ENCODE data around the gene SYTL3.

SYTL3 gene

DNA sequence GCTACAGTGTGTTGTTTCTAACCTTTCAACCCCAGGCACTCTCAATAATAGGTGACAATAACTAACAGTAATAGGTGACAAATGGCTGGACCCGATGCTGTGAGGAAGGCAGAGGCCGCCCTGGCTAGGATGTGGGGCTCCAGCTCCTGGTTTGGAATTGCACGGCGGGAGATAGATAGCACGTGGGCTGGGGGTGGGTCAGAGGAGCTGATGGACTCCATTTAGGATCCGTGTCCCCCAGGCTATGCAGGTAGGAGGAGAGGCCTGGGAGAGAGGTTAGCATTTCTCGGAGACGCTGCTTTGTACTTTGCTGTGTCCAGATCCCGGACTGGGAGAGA is 107.9 kb downstream of the SYTL3 start:
- H3K4me1 ChIP-seq (ENCODE audit: control insufficient read depth in 2 of 2, insufficient read depth in 1 of 2, low read depth in 1 of 2, low read length in 2 of 2) = peaks cover 4 to 13% of the 10 kb centered on the region in 2 donors
- no peak overlapping the region for H3K27ac ChIP-seq (replicated peaks; ENCODE audit: low read length)
- no peak overlapping the region for H2BK120ac ChIP-seq (ENCODE audit: low read depth, low read length)
- no peak overlapping the region for H3K23ac ChIP-seq (ENCODE audit: low read depth, low read length, poor library complexity)
- no peak overlapping the region for H3K4me3 ChIP-seq (ENCODE audit: low read length in 2 of 2)
- H2BK15ac ChIP-seq (ENCODE audit: low read length) = peak overlapping the region; percentile 96
- peaks cover 1% of the 10 kb centered on the region for H3K79me1 ChIP-seq (ENCODE audit: low read depth, low read length)
- no peak overlapping the region for H2AK5ac ChIP-seq (ENCODE audit: low read depth, low read length)
- no peak overlapping the region for H3K4me2 ChIP-seq (ENCODE audit: insufficient read depth, low read length, poor library complexity, severe bottlenecking)
- H3K9me3 ChIP-seq (replicated peaks in 1 of 2; ENCODE audit: control insufficient read depth in 2 of 2, insufficient read depth in 1 of 2, low read depth in 1 of 2, low read length in 2 of 2) = no peaks in the 10 kb centered on the region
- DNase-seq (ENCODE audit: low spot score) = no peak
- no CpG with 5 or more reads among the region's 9 CpGs for WGBS, 2 donors (ENCODE audit: extremely low coverage in 2 of 2, insufficient read length in 2 of 2, insufficient replicate concordance in 1 of 2)
- no peak overlapping the region for H2BK12ac ChIP-seq (ENCODE audit: low read length)
- no peaks in the 10 kb centered on the region for H3K36me3 ChIP-seq (replicated peaks in 1 of 2; ENCODE audit: control insufficient read depth in 2 of 2, insufficient read depth in 2 of 2, low read length in 2 of 2)
- H4K91ac ChIP-seq (ENCODE audit: low read depth, low read length, poor library complexity) = peak overlapping the region; percentile 38
- H3K27me3 ChIP-seq (ENCODE audit: control insufficient read depth in 3 of 3, insufficient read depth in 3 of 3, low read depth in 1 of 3, low read length in 3 of 3) = no peaks in the 10 kb centered on the region
- no peak overlapping the region for H2AFZ ChIP-seq (ENCODE audit: low read length)
- peak overlapping the region; percentile 52 for H3K18ac ChIP-seq (ENCODE audit: low read length)
- no peak overlapping the region for H4K8ac ChIP-seq (ENCODE audit: low read depth, low read length)
- H3K14ac ChIP-seq (ENCODE audit: low read length) = no peak overlapping the region
- H3K9ac ChIP-seq (ENCODE audit: low read depth, low read length, poor library complexity) = no peak overlapping the region
- no peak overlapping the region for H2BK5ac ChIP-seq (ENCODE audit: low read length)
- H3K4ac ChIP-seq (ENCODE audit: low read length) = no peak overlapping the region

DNA sequence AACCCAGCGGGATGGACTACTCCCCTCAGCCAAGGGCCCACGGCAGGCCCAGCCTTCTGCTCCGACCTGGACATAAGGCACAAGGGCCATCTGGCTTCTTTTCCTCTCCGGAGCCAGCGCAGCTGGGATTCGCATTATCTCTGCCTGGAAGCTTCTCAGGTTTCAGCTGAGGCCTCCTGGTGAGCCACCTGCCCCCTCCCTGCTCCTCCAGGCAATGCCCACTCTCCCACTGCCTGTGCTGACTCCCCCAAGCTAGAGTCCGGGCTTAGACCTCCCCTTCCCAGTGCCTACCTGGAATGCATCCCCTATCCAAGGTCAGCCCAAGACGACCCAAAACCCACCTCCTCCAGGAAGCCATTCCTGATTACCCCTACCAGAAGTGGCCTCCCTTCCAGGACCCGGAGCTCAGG is 108.6 kb downstream of the SYTL3 start:
- Histone ChIP-seq H2AFZ (ENCODE audit: low read length) (no peak overlapping the region), H3K4me2 (ENCODE audit: insufficient read depth, low read length, poor library complexity, severe bottlenecking) (no peak overlapping the region), H3K4ac (ENCODE audit: low read length) (no peak overlapping the region), H3K4me1 (ENCODE audit: control insufficient read depth in 2 of 2, insufficient read depth in 1 of 2, low read depth in 1 of 2, low read length in 2 of 2) (peaks cover 4 to 13% of the 10 kb centered on the region in 2 donors), H3K23ac (ENCODE audit: low read depth, low read length, poor library complexity) (no peak overlapping the region), H3K79me1 (ENCODE audit: low read depth, low read length) (peaks cover 1% of the 10 kb centered on the region), H2BK120ac (ENCODE audit: low read depth, low read length) (no peak overlapping the region), H2BK15ac (ENCODE audit: low read length) (no peak overlapping the region), H2AK5ac (ENCODE audit: low read depth, low read length) (no peak overlapping the region), H4K91ac (ENCODE audit: low read depth, low read length, poor library complexity) (no peak overlapping the region), H2BK12ac (ENCODE audit: low read length) (no peak overlapping the region), H3K14ac (ENCODE audit: low read length) (no peak overlapping the region), H3K36me3 (replicated peaks in 1 of 2; ENCODE audit: control insufficient read depth in 2 of 2, insufficient read depth in 2 of 2, low read length in 2 of 2) (no peaks in the 10 kb centered on the region), H3K4me3 (ENCODE audit: low read length in 2 of 2) (no peak overlapping the region), H2BK5ac (ENCODE audit: low read length) (no peak overlapping the region), H3K27me3 (ENCODE audit: control insufficient read depth in 3 of 3, insufficient read depth in 3 of 3, low read depth in 1 of 3, low read length in 3 of 3) (no peaks in the 10 kb centered on the region), H3K9ac (ENCODE audit: low read depth, low read length, poor library complexity) (no peak overlapping the region), H3K18ac (ENCODE audit: low read length) (peak overlapping the region; percentile 84), H3K27ac (replicated peaks; ENCODE audit: low read length) (no peak overlapping the region), H4K8ac (ENCODE audit: low read depth, low read length) (no peak overlapping the region), H3K9me3 (replicated peaks in 1 of 2; ENCODE audit: control insufficient read depth in 2 of 2, insufficient read depth in 1 of 2, low read depth in 1 of 2, low read length in 2 of 2) (no peaks in the 10 kb centered on the region)
- DNase-seq (ENCODE audit: low spot score) = peak; percentile 14
- no CpG with 5 or more reads among the region's 9 CpGs for WGBS, 2 donors (ENCODE audit: extremely low coverage in 2 of 2, insufficient read length in 2 of 2, insufficient replicate concordance in 1 of 2)

DNA sequence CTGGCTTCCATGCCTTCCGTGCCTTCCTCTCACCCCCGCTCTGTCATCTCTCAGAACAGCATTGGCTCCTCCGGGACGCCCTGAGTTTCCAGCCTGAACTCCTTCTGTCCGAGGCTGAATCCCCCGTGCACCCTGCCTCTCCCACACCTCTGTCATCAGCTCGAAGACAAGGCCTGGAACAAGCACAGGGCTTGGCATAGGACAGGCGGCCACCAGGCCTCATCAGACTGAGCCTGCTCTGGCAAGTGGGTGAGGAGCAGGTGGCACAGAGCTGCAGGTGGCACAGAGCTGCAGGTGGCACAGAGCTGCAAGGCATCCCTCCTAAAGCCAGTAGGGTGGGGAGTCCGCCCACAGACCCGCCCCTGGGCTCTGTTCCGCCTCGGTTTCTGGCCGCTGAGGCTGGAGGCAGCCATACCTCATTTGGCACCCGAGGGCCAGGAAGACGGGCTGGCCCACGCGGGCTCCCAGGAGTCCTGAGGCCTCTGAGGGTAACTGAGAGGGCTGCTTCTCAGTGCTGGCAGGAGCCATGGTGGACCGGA is 109.2 kb downstream of the SYTL3 start:
- Histone ChIP-seq H2AK5ac (ENCODE audit: low read depth, low read length) (peak overlapping the region; percentile 76), H3K79me1 (ENCODE audit: low read depth, low read length) (peaks cover 1% of the 10 kb centered on the region), H2BK120ac (ENCODE audit: low read depth, low read length) (peak overlapping the region; percentile 0), H3K4me2 (ENCODE audit: insufficient read depth, low read length, poor library complexity, severe bottlenecking) (no peak overlapping the region), H3K23ac (ENCODE audit: low read depth, low read length, poor library complexity) (no peak overlapping the region), H3K18ac (ENCODE audit: low read length) (peak overlapping the region; percentile 84), H2BK5ac (ENCODE audit: low read length) (no peak overlapping the region), H2BK15ac (ENCODE audit: low read length) (peak overlapping the region; percentile 82), H3K14ac (ENCODE audit: low read length) (peak overlapping the region; percentile 47), H3K9me3 (replicated peaks in 1 of 2; ENCODE audit: control insufficient read depth in 2 of 2, insufficient read depth in 1 of 2, low read depth in 1 of 2, low read length in 2 of 2) (no peaks in the 10 kb centered on the region), H4K8ac (ENCODE audit: low read depth, low read length) (no peak overlapping the region), H3K27ac (replicated peaks; ENCODE audit: low read length) (no peak overlapping the region), H2AFZ (ENCODE audit: low read length) (no peak overlapping the region), H2BK12ac (ENCODE audit: low read length) (no peak overlapping the region), H3K27me3 (ENCODE audit: control insufficient read depth in 3 of 3, insufficient read depth in 3 of 3, low read depth in 1 of 3, low read length in 3 of 3) (no peaks in the 10 kb centered on the region), H3K4me3 (ENCODE audit: low read length in 2 of 2) (no peak overlapping the region), H3K36me3 (replicated peaks in 1 of 2; ENCODE audit: control insufficient read depth in 2 of 2, insufficient read depth in 2 of 2, low read length in 2 of 2) (peaks cover 0 to 3% of the 10 kb centered on the region in 2 donors), H4K91ac (ENCODE audit: low read depth, low read length, poor library complexity) (no peak overlapping the region), H3K4me1 (ENCODE audit: control insufficient read depth in 2 of 2, insufficient read depth in 1 of 2, low read depth in 1 of 2, low read length in 2 of 2) (peaks cover 4 to 13% of the 10 kb centered on the region in 2 donors), H3K4ac (ENCODE audit: low read length) (no peak overlapping the region), H3K9ac (ENCODE audit: low read depth, low read length, poor library complexity) (no peak overlapping the region)
- no peak for DNase-seq (ENCODE audit: low spot score)
- no CpG with 5 or more reads among the region's 18 CpGs for WGBS, 2 donors (ENCODE audit: extremely low coverage in 2 of 2, insufficient read length in 2 of 2, insufficient replicate concordance in 1 of 2)

DNA sequence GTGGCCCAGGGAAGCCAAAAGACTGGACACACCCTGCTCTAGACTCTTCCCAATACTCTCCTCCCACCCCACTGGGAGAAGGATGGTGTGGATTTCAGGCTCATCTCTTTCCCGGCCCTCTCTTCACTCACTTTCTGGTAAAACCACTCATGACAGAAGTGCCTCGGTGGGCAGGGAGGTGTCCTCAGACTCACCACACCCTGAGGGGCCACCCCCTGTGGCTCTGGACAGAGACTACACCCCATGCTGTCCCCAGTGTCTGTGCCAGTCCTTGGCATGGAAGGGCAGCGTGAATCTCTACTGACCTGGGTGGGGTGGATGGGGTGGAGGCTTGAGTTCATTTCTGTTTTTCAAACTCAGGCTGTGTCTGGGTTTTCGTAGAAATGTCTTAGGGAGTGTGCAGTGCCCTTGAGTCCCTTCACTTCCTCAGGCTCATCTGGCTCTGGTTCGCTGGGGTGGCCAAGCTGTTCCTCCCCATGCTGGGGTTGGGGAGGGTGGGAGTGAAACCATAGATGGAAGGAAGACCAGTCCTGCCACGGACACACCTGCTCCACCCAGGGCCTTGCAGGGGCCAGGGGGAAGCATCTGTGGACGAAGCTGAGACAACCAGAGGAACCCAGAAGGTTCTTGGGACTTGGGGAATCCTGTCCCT is 110.2 kb downstream of the SYTL3 start:
- no peak for DNase-seq (ENCODE audit: low spot score)
- H3K4me2 ChIP-seq (ENCODE audit: insufficient read depth, low read length, poor library complexity, severe bottlenecking) = no peak overlapping the region
- no peak overlapping the region for H2BK15ac ChIP-seq (ENCODE audit: low read length)
- peak overlapping the region; percentile 61 for H2AFZ ChIP-seq (ENCODE audit: low read length)
- peaks cover 3 to 14% of the 10 kb centered on the region in 2 donors for H3K36me3 ChIP-seq (replicated peaks in 1 of 2; ENCODE audit: control insufficient read depth in 2 of 2, insufficient read depth in 2 of 2, low read length in 2 of 2)
- H3K18ac ChIP-seq (ENCODE audit: low read length) = no peak overlapping the region
- no peak overlapping the region for H3K4me3 ChIP-seq (ENCODE audit: low read length in 2 of 2)
- no peak overlapping the region for H3K14ac ChIP-seq (ENCODE audit: low read length)
- WGBS, 2 donors (ENCODE audit: extremely low coverage in 2 of 2, insufficient read length in 2 of 2, insufficient replicate concordance in 1 of 2) = no CpG with 5 or more reads among the region's 7 CpGs
- no peak overlapping the region for H3K9ac ChIP-seq (ENCODE audit: low read depth, low read length, poor library complexity)
- H2AK5ac ChIP-seq (ENCODE audit: low read depth, low read length) = no peak overlapping the region
- no peak overlapping the region for H2BK12ac ChIP-seq (ENCODE audit: low read length)
- peaks cover 1% of the 10 kb centered on the region for H3K79me1 ChIP-seq (ENCODE audit: low read depth, low read length)
- no peaks in the 10 kb centered on the region for H3K27me3 ChIP-seq (ENCODE audit: control insufficient read depth in 3 of 3, insufficient read depth in 3 of 3, low read depth in 1 of 3, low read length in 3 of 3)
- H3K4ac ChIP-seq (ENCODE audit: low read length) = no peak overlapping the region
- H3K4me1 ChIP-seq (ENCODE audit: control insufficient read depth in 2 of 2, insufficient read depth in 1 of 2, low read depth in 1 of 2, low read length in 2 of 2) = peaks cover 4 to 13% of the 10 kb centered on the region in 2 donors
- H3K23ac ChIP-seq (ENCODE audit: low read depth, low read length, poor library complexity) = no peak overlapping the region
- H3K27ac ChIP-seq (replicated peaks; ENCODE audit: low read length) = no peak overlapping the region
- no peak overlapping the region for H4K91ac ChIP-seq (ENCODE audit: low read depth, low read length, poor library complexity)
- no peak overlapping the region for H4K8ac ChIP-seq (ENCODE audit: low read depth, low read length)
- no peak overlapping the region for H2BK5ac ChIP-seq (ENCODE audit: low read length)
- H3K9me3 ChIP-seq (replicated peaks in 1 of 2; ENCODE audit: control insufficient read depth in 2 of 2, insufficient read depth in 1 of 2, low read depth in 1 of 2, low read length in 2 of 2) = no peaks in the 10 kb centered on the region
- H2BK120ac ChIP-seq (ENCODE audit: low read depth, low read length) = no peak overlapping the region

Data from neuronal stem cell (in vitro differentiated cells).